HepG2 (cell line): ENCODE data around the gene GATA3. TPM values are rescaled to one million over a fixed set of nuclear protein-coding genes. Genes with fewer than 3 reads are reported as not detected.

Source experiments
- ATAC-seq: fragments of 200-7000 bp; cut with Tn5 transposase; 3 replicates; pipeline ENCODE4 v1.9.1; 2020; ENCODE audit warnings: mild to moderate bottlenecking, moderate library complexity
- BruUV-seq: library from RNA; stranded (reverse); fragments of 400-500 nt; replicated peaks from 2 replicates; lab custom pipeline; 2021; lab: Mats Ljungman, UMichigan
- CTCF ChIA-PET: fragments of 300-600 bp; formaldehyde crosslinking; extraction: SDS; loops from one replicate; lab custom pipeline; 2021; ENCODE audit warnings: low total read pairs, inconsistent platforms, low intra/inter-chr PET ratio; lab: Yijun Ruan, JAX
- POLR2A ChIA-PET: fragments of 350-600 bp; sonication (Branson Sonifier 250); formaldehyde crosslinking; loops from one replicate; lab custom pipeline; 2020; ENCODE audit warnings: antibody characterized with exemption, inconsistent platforms; lab: Yijun Ruan, JAX
- DNase-seq: peaks from one replicate; pipeline ENCODE4 v3.0.0-alpha.2; 2015; ENCODE audit warnings: low spot score
- FAIRE-seq: peaks from 3 replicates; lab custom pipeline; 2011; peaks lifted over from hg19 to GRCh38; lab: Jason Lieb, UNC
- H2AFZ ChIP-seq: one replicate; pipeline ENCODE4 v1.6.1; 2011; ENCODE audit warnings: low read length, inconsistent platforms
- H3K27ac ChIP-seq: fragments of 300-600 bp; 3 replicates; pipeline ENCODE4 v1.8.0; 2011; ENCODE audit warnings: mixed run types, mild to moderate bottlenecking, mixed read lengths, low read length, inconsistent platforms; ENCODE audit not compliant: insufficient read depth; ENCODE audit errors: extremely low read length
- H3K27me3 ChIP-seq, 2 experiments: fragments of 200-600 bp in 1 of 2; 2 replicates in 1 of 2; 3 replicates in 1 of 2; pipeline versions ENCODE4 v1.6.0 to v1.8.0; 2011; ENCODE audit warnings: low read length in 2 of 2, mild to moderate bottlenecking in 2 of 2, moderate library complexity in 2 of 2, inconsistent platforms in 1 of 2; ENCODE audit not compliant: insufficient read depth in 2 of 2, control insufficient read depth in 1 of 2
- H3K36me3 ChIP-seq, 2 experiments: fragments of 200-600 bp in 1 of 2; replicated peaks in 1 of 2; 2 replicates in 1 of 2; 3 replicates in 1 of 2; pipeline versions ENCODE4 v1.5.1 to v1.8.0; 2011; ENCODE audit warnings: low read length in 2 of 2, inconsistent platforms in 1 of 2; ENCODE audit not compliant: insufficient read depth in 2 of 2, control insufficient read depth in 1 of 2
- H3K4me1 ChIP-seq: 2 replicates; pipeline ENCODE4 v1.5.1; 2012; ENCODE audit warnings: low read length, inconsistent platforms; ENCODE audit not compliant: insufficient read depth
- H3K4me2 ChIP-seq: 2 replicates; pipeline ENCODE4 v1.6.0; 2011; ENCODE audit warnings: low read depth, low read length, inconsistent platforms
- H3K4me3 ChIP-seq, 3 experiments: fragments of 200-600 bp in 1 of 3; sonication (generic), shearing (Covaris generic) in 1 of 3; replicated peaks in 1 of 3; 2 replicates each; pipeline ENCODE4 v1.5.1; 2011 to 2016; ENCODE audit warnings: low read length in 3 of 3, inconsistent platforms in 2 of 3, low read depth in 2 of 3, mild to moderate bottlenecking in 2 of 3, control low read depth in 1 of 3, mixed read lengths in 1 of 3; ENCODE audit not compliant: insufficient read depth in 1 of 3
- H3K79me2 ChIP-seq: one replicate; pipeline ENCODE4 v1.6.1; 2011; ENCODE audit warnings: low read length, inconsistent platforms; ENCODE audit not compliant: insufficient read depth
- H3K9ac ChIP-seq: 2 replicates; pipeline ENCODE4 v1.6.0; 2011; ENCODE audit warnings: mild to moderate bottlenecking, low read depth, low read length, inconsistent platforms; ENCODE audit not compliant: insufficient read depth
- H3K9me3 ChIP-seq: 2 replicates; pipeline ENCODE4 v1.5.1; 2012; ENCODE audit warnings: mild to moderate bottlenecking, low read length
- H4K20me1 ChIP-seq: 2 replicates; pipeline ENCODE4 v1.6.0; 2011; ENCODE audit warnings: inconsistent platforms, mild to moderate bottlenecking, low read length, moderate library complexity; ENCODE audit not compliant: insufficient read depth
- HOXA5 ChIP-seq: sonication (generic); formaldehyde crosslinking; IDR thresholded peaks from 2 replicates; pipeline ENCODE4 v1.4.0; 2020; ENCODE audit warnings: missing genetic modification reagents
- ZNF264 ChIP-seq: sonication (generic); formaldehyde crosslinking; IDR thresholded peaks from 2 replicates; pipeline ENCODE4 v1.4.0; 2020; ENCODE audit warnings: missing genetic modification reagents
- ZNF530 ChIP-seq: sonication (generic); formaldehyde crosslinking; IDR thresholded peaks from 2 replicates; pipeline ENCODE4 v1.5.0; 2020; ENCODE audit warnings: low read depth, mild to moderate bottlenecking, missing genetic modification reagents
- ZNF563 ChIP-seq: sonication (generic); formaldehyde crosslinking; IDR thresholded peaks from 2 replicates; pipeline ENCODE4 v1.8.0; 2022; ENCODE audit warnings: mild to moderate bottlenecking, moderate library complexity, missing genetic modification reagents
- ZNF672 ChIP-seq: sonication (generic); formaldehyde crosslinking; IDR thresholded peaks from 2 replicates; pipeline ENCODE4 v1.8.1; 2022; ENCODE audit warnings: missing genetic modification reagents
- ZSCAN9 ChIP-seq: IDR thresholded peaks from 2 replicates; pipeline ENCODE4 v1.6.1; 2016; ENCODE audit warnings: borderline replicate concordance
- WGBS: methylation state at CpG from one replicate; pipeline ENCODE4 v1.1.6; 2017; ENCODE audit warnings: low lambda C conversion rate; 5-methylcytosine and 5-hydroxymethylcytosine counted together
- in situ Hi-C: cut with HindIII; loops from 2 replicates; pipeline ENCODE4 v1.10.0; 2017; ENCODE audit warnings: low pct_unique_long_range_greater_than_20kb; ENCODE audit not compliant: extremely low pct_ligation_motif_present
- intact Hi-C: fragments of 100-400 bp; cut with micrococcal nuclease; formaldehyde crosslinking; loops from one replicate; pipeline ENCODE4 v1.10.0; 2022; ENCODE audit not compliant: unreplicated experiment
- polyA plus RNA-seq, 8 experiments: library from polyadenylated mRNA; depleted of rRNA in 3 of 8; stranded (reverse) in 7 of 8; unstranded in 1 of 8; fragments of >200 nt; fragmentation: Illumina TruSeq in 4 of 8; extraction: Trizol in 4 of 8; gene quantifications; 2 replicates each; pipeline versions ENCODE4 v1.2.1 to v1.2.3, GENCODE V29; 2011 to 2016; ENCODE audit warnings: low read depth in 4 of 8, missing spikeins in 1 of 8, mixed read lengths in 1 of 8; ENCODE audit not compliant: insufficient read depth in 1 of 8
- total RNA-seq, 5 experiments: library from RNA; depleted of rRNA; stranded (reverse); fragments of >200 nt; fragmentation: Illumina TruSeq; extraction: Trizol; gene quantifications; 2 replicates each; pipeline ENCODE4 v1.2.3, GENCODE V29; 2016; ENCODE audit warnings: low read depth in 1 of 5
- TF ChIP-seq, protein P1 (sequence below): IDR thresholded peaks from 2 replicates; pipeline ENCODE4 v1.6.1; 2016; ENCODE audit warnings: missing biosample characterization, missing genetic modification reagents, low read depth

GATA3 gene
- total and polyA plus RNA-seq, 2 of the 13 experiments (the other 11 are each of a cell fraction or from before 2014, with no cell fraction given) = not detected

DNA sequence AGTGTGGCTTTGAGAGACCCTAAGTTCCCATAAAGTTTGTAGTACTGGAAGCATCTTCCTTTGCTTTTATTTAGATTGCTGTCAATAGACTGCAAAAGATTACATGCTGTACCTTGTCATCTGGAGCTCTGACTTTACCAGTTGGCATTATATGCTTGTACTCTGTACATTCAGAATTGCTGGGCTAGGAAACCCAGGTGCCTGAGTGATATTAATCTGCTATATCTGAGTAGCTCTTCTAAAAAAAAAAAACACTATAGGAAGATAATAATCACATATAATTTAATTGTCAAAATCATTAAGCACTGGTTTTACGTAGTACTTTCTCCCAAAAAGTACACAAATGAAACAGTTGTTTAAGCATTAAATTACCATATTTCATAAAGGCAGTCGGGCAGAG, 12.3 kb downstream of the GATA3 start:
- CTCF ChIA-PET = no interaction called here
- DNase-seq (no peak), FAIRE-seq (no peak), ATAC-seq (no peak)
- intact Hi-C loops (no loop called here), in situ Hi-C loops (no loop called here)
- BruUV-seq = no TSS peak
- Histone ChIP-seq H3K4me3 (no peak overlapping the region), H3K27ac (no peak overlapping the region), H3K9me3 (no peaks in the 10 kb centered on the region), H3K9ac (no peak overlapping the region), H3K79me2 (no peaks in the 10 kb centered on the region), H3K4me1 (no peaks in the 10 kb centered on the region), H3K4me2 (no peak overlapping the region), H3K27me3 (peaks cover 7 to 54% of the 10 kb centered on the region in 2 experiments), H3K36me3 (no peaks in the 10 kb centered on the region), H4K20me1 (no peaks in the 10 kb centered on the region), H2AFZ (no peak overlapping the region)
- TF ChIP-seq ZNF563 (CRISPR knock-in tag) = no peak
- POLR2A ChIA-PET = no interaction called here
- WGBS = 3% methylated on average over 2 of the region's 2 CpGs

DNA sequence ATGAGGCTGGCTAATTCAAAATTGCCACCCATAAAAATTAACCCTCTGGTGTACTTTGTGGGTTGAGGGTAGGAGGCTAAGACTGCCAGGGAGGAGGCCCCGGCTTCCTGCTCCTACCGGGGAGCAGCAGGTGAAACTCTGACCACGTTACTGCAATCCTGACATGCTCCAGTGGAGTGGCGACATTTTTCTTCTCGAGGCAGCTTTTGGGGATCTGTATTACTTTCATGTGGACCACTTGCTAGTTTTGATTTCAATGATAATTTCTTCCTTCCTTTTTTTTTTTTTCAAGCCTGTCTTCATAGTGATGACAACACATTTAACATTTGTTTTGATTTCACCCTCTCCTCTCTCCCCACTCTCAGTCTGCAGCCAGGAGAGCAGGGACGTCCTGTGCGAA, 14.6 kb downstream of the GATA3 start:
- no peaks in the 10 kb centered on the region for H3K4me1 ChIP-seq
- H4K20me1 ChIP-seq = no peaks in the 10 kb centered on the region
- intact Hi-C loops = no loop called here
- TF ChIP-seq ZNF530 (no peak), ZNF672 (CRISPR knock-in tag) (no peak), HOXA5 (CRISPR knock-in tag) (no peak), ZNF264 (CRISPR knock-in tag) (no peak), ZSCAN9 (no peak)
- TF ChIP-seq, protein P1, sequence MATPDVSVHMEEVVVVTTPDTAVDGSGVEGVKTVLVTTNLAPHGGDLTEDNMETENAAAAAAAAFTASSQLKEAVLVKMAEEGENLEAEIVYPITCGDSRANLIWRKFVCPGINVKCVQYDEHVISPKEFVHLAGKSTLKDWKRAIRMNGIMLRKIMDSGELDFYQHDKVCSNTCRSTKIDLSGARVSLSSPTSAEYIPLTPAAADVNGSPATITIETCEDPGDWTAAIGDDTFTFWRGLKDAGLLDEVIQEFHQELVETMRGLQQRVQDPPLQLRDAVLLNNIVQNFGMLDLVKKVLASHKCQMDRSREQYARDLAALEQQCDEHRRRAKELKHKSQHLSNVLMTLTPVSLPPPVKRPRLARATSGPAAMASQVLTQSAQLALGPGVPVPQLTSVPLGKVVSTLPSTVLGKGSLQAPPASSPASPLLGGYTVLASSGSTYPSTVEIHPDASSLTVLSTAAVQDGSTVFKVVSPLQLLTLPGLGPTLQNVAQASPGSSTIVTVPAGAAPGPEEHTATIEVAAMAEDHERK = no peak
- no peaks in the 10 kb centered on the region for H3K9me3 ChIP-seq
- H2AFZ ChIP-seq = no peak overlapping the region
- in situ Hi-C loops = no loop called here
- no peak for ATAC-seq
- H3K27ac ChIP-seq = no peak overlapping the region
- H3K4me2 ChIP-seq = no peak overlapping the region
- ChIA-PET CTCF (no interaction called here), POLR2A (no interaction called here)
- no peak overlapping the region for H3K4me3 ChIP-seq
- peaks cover 3 to 52% of the 10 kb centered on the region in 2 experiments; a peak in 4 of 5 replicates for H3K27me3 ChIP-seq
- no peak for FAIRE-seq
- no peak overlapping the region for H3K9ac ChIP-seq
- H3K36me3 ChIP-seq = no peaks in the 10 kb centered on the region
- no TSS peak for BruUV-seq
- H3K79me2 ChIP-seq = no peaks in the 10 kb centered on the region
- no peak for DNase-seq
- WGBS = 25% methylated on average over 7 of the region's 7 CpGs
